Measurements from ENCODE around the gene SNRNP40.

Gene SNRNP40

DNA sequence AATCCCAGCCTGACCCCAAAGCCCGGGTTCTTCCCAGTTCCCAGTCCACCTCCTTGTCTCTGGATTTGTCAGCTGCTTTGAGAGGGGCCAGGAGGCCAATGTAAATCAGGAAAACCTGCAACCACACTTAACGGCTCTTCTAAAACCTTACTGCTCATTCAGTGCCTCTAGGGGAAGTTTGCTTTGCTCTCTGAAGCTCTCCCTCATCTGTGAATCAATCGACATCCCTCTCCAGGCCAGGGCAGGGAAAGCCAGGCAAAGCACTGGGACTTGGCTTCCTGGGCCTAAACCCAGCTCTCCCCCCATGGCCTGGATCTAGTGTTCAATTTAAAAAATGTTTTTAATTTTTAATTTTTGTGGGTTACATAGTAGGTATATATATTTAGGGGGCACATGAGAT is 66.2 kb downstream of the SNRNP40 start:
- TF ChIP-seq, protein P1, sequence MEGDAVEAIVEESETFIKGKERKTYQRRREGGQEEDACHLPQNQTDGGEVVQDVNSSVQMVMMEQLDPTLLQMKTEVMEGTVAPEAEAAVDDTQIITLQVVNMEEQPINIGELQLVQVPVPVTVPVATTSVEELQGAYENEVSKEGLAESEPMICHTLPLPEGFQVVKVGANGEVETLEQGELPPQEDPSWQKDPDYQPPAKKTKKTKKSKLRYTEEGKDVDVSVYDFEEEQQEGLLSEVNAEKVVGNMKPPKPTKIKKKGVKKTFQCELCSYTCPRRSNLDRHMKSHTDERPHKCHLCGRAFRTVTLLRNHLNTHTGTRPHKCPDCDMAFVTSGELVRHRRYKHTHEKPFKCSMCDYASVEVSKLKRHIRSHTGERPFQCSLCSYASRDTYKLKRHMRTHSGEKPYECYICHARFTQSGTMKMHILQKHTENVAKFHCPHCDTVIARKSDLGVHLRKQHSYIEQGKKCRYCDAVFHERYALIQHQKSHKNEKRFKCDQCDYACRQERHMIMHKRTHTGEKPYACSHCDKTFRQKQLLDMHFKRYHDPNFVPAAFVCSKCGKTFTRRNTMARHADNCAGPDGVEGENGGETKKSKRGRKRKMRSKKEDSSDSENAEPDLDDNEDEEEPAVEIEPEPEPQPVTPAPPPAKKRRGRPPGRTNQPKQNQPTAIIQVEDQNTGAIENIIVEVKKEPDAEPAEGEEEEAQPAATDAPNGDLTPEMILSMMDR (IDR thresholded peaks at IDR 0.05; ENCODE audit: low read depth, low read length, missing control alignments): no peak
- no peak for DNase-seq (ENCODE audit: low read depth)
- in situ Hi-C loops (cut with HindIII; ENCODE audit: low sequenced_read_pairs): no loop called here
- H3K4me3 ChIP-seq (ENCODE audit: low read depth, low read length): no peak overlapping the region

- in situ Hi-C loops (cut with HindIII; ENCODE audit: low sequenced_read_pairs): no loop called here
- TF ChIP-seq, protein P1 (IDR thresholded peaks at IDR 0.05; ENCODE audit: low read depth, low read length, missing control alignments): no peak
- H3K4me3 ChIP-seq (ENCODE audit: low read depth, low read length): no peak overlapping the region
- DNase-seq (ENCODE audit: low read depth): no peak
These were observed 67.6 kb downstream of the SNRNP40 start for GRCh38 chr1:31228986-31229385.

DNA sequence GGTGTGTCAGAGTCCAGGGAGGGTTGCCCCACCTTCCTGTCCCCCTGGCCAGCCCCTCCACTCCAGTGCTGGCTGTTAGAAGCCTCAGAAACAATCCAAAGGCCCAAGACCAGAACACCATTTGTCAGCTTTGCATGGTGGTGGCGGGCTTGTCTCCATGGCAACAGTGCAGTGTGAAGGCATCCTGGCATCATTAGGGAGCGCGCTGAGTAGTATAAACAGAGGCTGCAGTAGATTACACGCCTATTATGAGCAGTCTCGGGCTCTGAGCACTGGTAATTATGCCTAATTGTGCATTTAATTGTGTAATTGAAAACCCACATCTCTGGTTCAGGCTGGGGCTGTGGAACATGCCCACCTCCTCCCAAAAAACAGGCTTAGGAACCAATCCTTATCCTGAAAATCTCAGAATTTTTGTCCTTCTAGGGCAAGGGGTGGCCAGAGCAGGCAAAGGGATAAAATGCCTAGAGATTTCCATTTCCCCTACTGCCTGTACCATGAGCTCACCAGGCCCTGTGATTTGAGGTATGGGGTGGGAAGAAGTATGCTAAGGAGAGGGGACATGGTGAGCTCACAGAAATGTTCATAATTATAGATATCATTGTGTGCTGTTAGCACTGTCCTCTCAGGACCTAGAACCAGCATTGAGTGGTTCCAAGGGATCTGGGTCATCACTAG is 68.6 kb downstream of the SNRNP40 start:
- TF ChIP-seq, protein P1 (IDR thresholded peaks at IDR 0.05; ENCODE audit: low read depth, low read length, missing control alignments): no peak
- peak; percentile 11 for DNase-seq (ENCODE audit: low read depth)
- in situ Hi-C loops (cut with HindIII; ENCODE audit: low sequenced_read_pairs): no loop called here
- no peak overlapping the region for H3K4me3 ChIP-seq (ENCODE audit: low read depth, low read length)

DNA sequence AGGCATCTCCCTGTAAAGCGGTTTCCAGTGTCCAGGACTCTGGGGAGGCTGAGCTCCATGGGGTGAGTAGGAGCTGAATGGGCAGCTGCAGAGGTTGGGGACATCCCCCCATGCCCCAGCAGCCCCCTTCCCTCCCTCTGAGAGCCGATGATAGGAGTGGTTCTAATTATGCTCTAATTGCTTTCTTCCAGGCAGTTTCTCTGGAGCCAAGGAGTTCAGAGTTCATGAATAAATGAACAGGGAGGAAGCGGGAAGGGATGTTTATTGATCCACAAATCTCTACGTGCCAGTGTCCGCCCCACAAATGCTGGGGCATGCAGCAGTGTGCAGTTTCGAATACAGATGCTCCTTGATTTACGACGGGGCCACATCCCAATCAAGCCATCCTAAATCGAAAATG is 72.5 kb downstream of the SNRNP40 start:
- in situ Hi-C loops (cut with HindIII; ENCODE audit: low sequenced_read_pairs): no loop called here
- TF ChIP-seq, protein P1 (IDR thresholded peaks at IDR 0.05; ENCODE audit: low read depth, low read length, missing control alignments): no peak
- no peak for DNase-seq (ENCODE audit: low read depth)
- no peak overlapping the region for H3K4me3 ChIP-seq (ENCODE audit: low read depth, low read length)

DNA sequence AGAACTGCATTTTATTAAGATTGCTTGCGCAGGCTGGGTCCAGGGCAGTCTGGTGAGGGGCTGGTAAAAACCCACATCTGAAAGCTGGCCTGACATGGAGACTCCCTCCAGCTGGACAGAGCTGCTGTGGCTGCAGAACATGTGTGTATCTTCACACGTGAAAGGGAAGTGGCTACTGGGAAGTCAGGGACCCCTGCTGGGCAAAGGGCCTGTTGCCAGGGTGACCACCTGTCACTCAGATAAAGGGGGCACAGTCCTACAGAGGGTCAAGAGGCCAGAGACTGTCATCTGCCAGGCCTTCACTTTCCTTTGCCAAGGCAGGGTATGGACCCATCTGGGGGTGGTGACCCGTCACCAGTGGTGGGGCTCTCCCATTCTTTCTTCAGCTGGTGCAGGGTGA is 74.4 kb downstream of the SNRNP40 start:
- no peak overlapping the region for H3K4me3 ChIP-seq (ENCODE audit: low read depth, low read length)
- TF ChIP-seq, protein P1 (IDR thresholded peaks at IDR 0.05; ENCODE audit: low read depth, low read length, missing control alignments): no peak
- in situ Hi-C loops (cut with HindIII; ENCODE audit: low sequenced_read_pairs): no loop called here
- DNase-seq (ENCODE audit: low read depth): no peak

- TF ChIP-seq, protein P1 (IDR thresholded peaks at IDR 0.05; ENCODE audit: low read depth, low read length, missing control alignments): no peak
- H3K4me3 ChIP-seq (ENCODE audit: low read depth, low read length): no peak overlapping the region
- in situ Hi-C loops (cut with HindIII; ENCODE audit: low sequenced_read_pairs): no loop called here
- no peak for DNase-seq (ENCODE audit: low read depth)
These were observed 75.5 kb downstream of the SNRNP40 start for GRCh38 chr1:31221072-31221471.

Data from astrocyte of the cerebellum (primary cell).